Tibial nerve (tissue), 4 donors: ENCODE measurements around the gene B4GALT6. TPM values are rescaled to one million over a fixed set of nuclear protein-coding genes. Genes with fewer than 3 reads are reported as not detected.

ENCODE experiments used
- DNase-seq, 2 donors: peaks; one replicate each; pipeline ENCODE4 v3.0.0-alpha.2; 2019; ENCODE audit warnings: low spot score in 2 of 2
- H3K27ac ChIP-seq, 4 donors: fragments of 200-600 bp; sonication (generic) in 3 of 4; one replicate each; pipeline ENCODE4 v1.5.1; 2017 to 2019; ENCODE audit warnings: mild to moderate bottlenecking in 1 of 4
- H3K27me3 ChIP-seq, 2 donors: fragments of 200-600 bp; sonication (generic) in 1 of 2; one replicate each; pipeline versions ENCODE4 v1.5.1 to v1.6.0; 2017 to 2019
- H3K36me3 ChIP-seq, 3 donors: fragments of 200-600 bp; sonication (generic); one replicate each; pipeline ENCODE4 v1.5.1; 2018 to 2019
- H3K4me1 ChIP-seq, 4 donors: fragments of 200-600 bp; sonication (generic) in 3 of 4; one replicate each; pipeline ENCODE4 v1.5.1; 2017 to 2019
- H3K4me3 ChIP-seq, 4 donors: fragments of 200-600 bp; sonication (generic) in 3 of 4; one replicate each; pipeline ENCODE4 v1.5.1; 2017 to 2019; ENCODE audit warnings: mild to moderate bottlenecking in 1 of 4, moderate library complexity in 1 of 4
- H3K9me3 ChIP-seq, 4 donors: fragments of 200-600 bp; sonication (generic) in 3 of 4; one replicate each; pipeline ENCODE4 v1.5.1; 2017 to 2019
- CTCF ChIP-seq, 5 experiments: fragments of 200-600 bp in 3 of 5; fragments of 450-650 bp in 2 of 5; sonication (generic) in 3 of 5; IDR thresholded peaks; one replicate each; pipeline ENCODE4 v1.5.1; 2016 to 2019; ENCODE audit warnings: antibody characterized with exemption in 5 of 5, mild to moderate bottlenecking in 3 of 5, moderate library complexity in 2 of 5
- EP300 ChIP-seq, 2 donors: sonication (generic); formaldehyde crosslinking; IDR thresholded peaks; one replicate each; pipeline ENCODE4 v1.6.1; 2017; ENCODE audit warnings: antibody characterized with exemption in 2 of 2, mild to moderate bottlenecking in 1 of 2
- POLR2A ChIP-seq, 2 donors: fragments of 450-650 bp; IDR thresholded peaks; one replicate each; pipeline ENCODE4 v1.6.1; 2017; ENCODE audit warnings: antibody characterized with exemption in 2 of 2, mild to moderate bottlenecking in 2 of 2, moderate library complexity in 2 of 2
- WGBS, 2 donors: methylation state at CpG; one replicate each; pipeline ENCODE4 v1.1.5; 2018; 5-methylcytosine and 5-hydroxymethylcytosine counted together
- total RNA-seq, 4 donors: library from RNA; depleted of rRNA; stranded (reverse); fragments of >200 nt; gene quantifications; one replicate each; pipeline ENCODE4 v1.1.0, GENCODE V29; 2016

Gene B4GALT6
- total RNA-seq, 4 donors from 2014 or later = 0.98 to 2.1 (median 1.5) TPM

GRCh38 chr18:31577195-31577594 lies 107.2 kb downstream of the B4GALT6 start:
- no peaks in the 10 kb centered on the region for H3K9me3 ChIP-seq
- H3K36me3 ChIP-seq = no peaks in the 10 kb centered on the region
- H3K4me1 ChIP-seq = no peaks in the 10 kb centered on the region
- 59 to 68% methylated on average over 1 of the region's 1 CpG for WGBS, 2 donors
- no peak overlapping the region for H3K27ac ChIP-seq
- DNase-seq = no peak
- no peak overlapping the region for H3K4me3 ChIP-seq
- TF ChIP-seq CTCF (IDR thresholded peaks at IDR 0.05) (no peak), EP300 (IDR thresholded peaks at IDR 0.05) (no peak), POLR2A (IDR thresholded peaks at IDR 0.05) (no peak)
- no peaks in the 10 kb centered on the region for H3K27me3 ChIP-seq

GRCh38 chr18:31576670-31577069 lies 107.7 kb downstream of the B4GALT6 start:
- no peaks in the 10 kb centered on the region for H3K27me3 ChIP-seq
- no peaks in the 10 kb centered on the region for H3K9me3 ChIP-seq
- DNase-seq = no peak
- 32% methylated on average over 4 of the region's 4 CpGs for WGBS, 2 donors
- no peak overlapping the region for H3K4me3 ChIP-seq
- TF ChIP-seq POLR2A (IDR thresholded peaks at IDR 0.05) (no peak), CTCF (IDR thresholded peaks at IDR 0.05) (no peak), EP300 (IDR thresholded peaks at IDR 0.05) (no peak)
- no peaks in the 10 kb centered on the region for H3K4me1 ChIP-seq
- H3K36me3 ChIP-seq = no peaks in the 10 kb centered on the region
- no peak overlapping the region for H3K27ac ChIP-seq

GRCh38 chr18:31575515-31576257 lies 108.7 kb downstream of the B4GALT6 start:
- DNase-seq = no peak
- H3K27me3 ChIP-seq = no peaks in the 10 kb centered on the region
- no peak overlapping the region for H3K27ac ChIP-seq
- H3K9me3 ChIP-seq = no peaks in the 10 kb centered on the region
- no peak overlapping the region for H3K4me3 ChIP-seq
- TF ChIP-seq POLR2A (IDR thresholded peaks at IDR 0.05) (no peak), CTCF (IDR thresholded peaks at IDR 0.05) (no peak), EP300 (IDR thresholded peaks at IDR 0.05) (no peak)
- H3K36me3 ChIP-seq = no peaks in the 10 kb centered on the region
- no peaks in the 10 kb centered on the region for H3K4me1 ChIP-seq
- WGBS, 2 donors = 78 to 79% methylated on average over 3 of the region's 3 CpGs

- Histone ChIP-seq H3K27ac (no peak overlapping the region), H3K36me3 (no peaks in the 10 kb centered on the region), H3K9me3 (no peaks in the 10 kb centered on the region), H3K4me1 (no peaks in the 10 kb centered on the region), H3K27me3 (no peaks in the 10 kb centered on the region), H3K4me3 (no peak overlapping the region)
- DNase-seq = no peak
- TF ChIP-seq POLR2A (IDR thresholded peaks at IDR 0.05) = no peak
- no peak for TF ChIP-seq EP300 (IDR thresholded peaks at IDR 0.05)
- TF ChIP-seq CTCF (IDR thresholded peaks at IDR 0.05) = no peak
- whole genome bisulfite sequencing, 2 donors = 70 to 87% methylated on average over 1 of the region's 1 CpG
These were observed 110.0 kb downstream of the B4GALT6 start for GRCh38 chr18:31574359-31574758.

Other genes starting within 250 kb of the B4GALT6 start
- not detected for gene DSG3, start 236.8 kb downstream of the B4GALT6 start, total RNA-seq
- 1 to 10 TPM; 4.0 to 6.9 (median 5.7) TPM for gene DSG2, start 186.4 kb downstream of the B4GALT6 start, total RNA-seq
- not detected for gene TTR, start 92.7 kb downstream of the B4GALT6 start, total RNA-seq
- gene SLC25A52, start 76.3 kb upstream of the B4GALT6 start, total RNA-seq = not detected